HG03439 (cell line): ENCODE measurements around the gene OR5L1.

Experiments
- ATAC-seq: cut with Tn5 transposase; IDR thresholded peaks from one replicate; pipeline ENCODE4 v1.9.1; 2021; ENCODE audit warnings: mild to moderate bottlenecking, moderate library complexity; ENCODE audit not compliant: unreplicated experiment

Gene OR5L1

DNA sequence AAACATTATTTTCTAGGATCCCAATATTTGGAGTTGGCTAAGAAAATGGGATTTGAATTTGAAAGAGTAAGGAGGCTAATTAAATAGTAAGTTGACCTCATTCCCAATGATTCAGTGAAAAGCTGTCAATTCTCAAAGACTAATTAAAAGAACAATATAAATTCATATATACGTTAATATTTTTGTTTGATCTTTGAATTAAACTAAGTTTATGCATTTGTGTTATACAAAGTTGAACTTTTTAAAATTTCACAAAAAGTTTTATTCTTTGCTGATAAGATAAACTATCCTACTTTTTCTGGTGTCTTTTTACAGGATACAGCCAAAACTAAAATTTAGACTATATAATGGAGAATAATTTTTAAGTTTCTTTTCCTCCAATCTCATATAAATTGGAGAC lies at the start of gene OR5L1:
TSS of gene OR5L1 (plus strand) at position 301 of the 400 bp plus-strand sequence. CDS start 100 bp downstream, outside the sequence.
- ATAC-seq, result no peak

DNA sequence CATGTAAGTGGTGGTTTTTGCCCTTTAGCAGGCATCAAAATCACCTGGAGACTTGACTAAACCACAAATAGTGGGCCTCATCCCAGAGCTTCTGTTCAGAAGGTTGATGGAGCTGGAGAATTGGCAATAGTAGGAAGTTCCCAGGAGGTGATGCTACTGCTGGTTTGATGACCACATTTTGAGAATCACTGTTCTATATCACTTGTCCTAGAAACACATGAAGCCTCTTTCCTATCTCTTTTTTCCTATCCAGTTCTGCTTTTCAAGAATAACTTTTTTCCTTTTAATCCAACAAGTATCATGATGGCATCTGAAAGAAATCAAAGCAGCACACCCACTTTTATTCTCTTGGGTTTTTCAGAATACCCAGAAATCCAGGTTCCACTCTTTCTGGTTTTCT lies 38.0 kb upstream of the OR5L1 start, which contains the start of gene OR5D13:
TSS of gene OR5D13 (plus strand) at position 301 of the 400 bp plus-strand sequence. CDS start at position 301, 0 bp downstream.
- no peak for ATAC-seq

DNA sequence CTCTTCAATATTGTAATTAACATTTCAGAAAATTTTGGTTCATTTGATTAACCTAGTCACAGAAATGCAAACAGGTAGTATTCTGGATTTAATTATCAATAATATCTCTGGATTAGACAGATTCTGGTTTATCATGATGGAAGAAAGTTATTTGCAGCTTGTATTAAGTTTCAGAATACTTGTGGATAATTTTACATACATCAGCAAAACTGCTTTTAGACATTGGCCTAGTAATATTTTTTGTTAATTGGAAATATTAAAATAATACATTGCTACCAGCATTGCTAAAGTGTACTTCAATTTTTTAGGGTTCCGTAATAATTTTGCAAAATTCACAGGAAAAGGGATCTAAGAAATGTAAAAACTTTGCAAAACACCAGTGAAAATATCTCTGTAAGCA lies 19.6 kb upstream of the OR5L1 start:
- ATAC-seq, result no peak

DNA sequence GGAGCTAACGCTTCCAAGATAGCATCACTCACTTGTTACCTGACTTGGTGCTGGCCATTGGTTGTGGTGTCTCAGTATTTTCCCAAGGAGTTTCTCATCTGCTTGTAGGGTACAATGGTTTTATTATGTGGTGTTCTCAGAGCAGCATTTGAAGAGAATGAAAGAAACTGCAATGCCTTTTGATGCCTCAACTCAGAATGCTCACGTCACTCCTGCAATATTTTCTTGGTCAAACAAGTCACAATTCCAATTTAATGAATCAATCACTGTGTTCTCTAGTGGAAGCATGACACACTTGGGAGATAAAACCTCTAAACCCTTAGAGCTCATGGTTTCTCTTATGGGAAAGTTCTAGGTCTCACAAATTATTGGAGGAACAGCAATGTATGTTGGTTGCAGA lies 17.8 kb upstream of the OR5L1 start:
- ATAC-seq, result no peak

DNA sequence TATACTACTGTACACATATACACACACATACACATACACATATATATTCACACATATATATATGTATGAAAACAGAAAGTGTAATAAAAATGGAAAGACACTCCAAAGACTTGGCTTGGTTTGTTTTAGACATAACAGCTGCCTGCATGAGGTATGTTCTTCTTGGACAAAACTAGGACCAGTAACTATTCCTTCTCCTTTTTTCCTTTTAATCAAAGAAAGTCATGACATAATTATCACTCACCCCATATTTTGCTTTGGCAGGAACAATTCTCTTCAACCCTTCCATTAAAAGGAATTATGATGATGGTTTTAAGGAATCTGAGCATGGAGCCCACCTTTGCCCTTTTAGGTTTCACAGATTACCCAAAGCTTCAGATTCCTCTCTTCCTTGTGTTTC lies 15.9 kb upstream of the OR5L1 start, which contains the start of gene OR5D14:
TSS of gene OR5D14 (plus strand) at position 301 of the 400 bp plus-strand sequence. CDS start at position 301, 0 bp downstream.
- no peak for ATAC-seq

DNA sequence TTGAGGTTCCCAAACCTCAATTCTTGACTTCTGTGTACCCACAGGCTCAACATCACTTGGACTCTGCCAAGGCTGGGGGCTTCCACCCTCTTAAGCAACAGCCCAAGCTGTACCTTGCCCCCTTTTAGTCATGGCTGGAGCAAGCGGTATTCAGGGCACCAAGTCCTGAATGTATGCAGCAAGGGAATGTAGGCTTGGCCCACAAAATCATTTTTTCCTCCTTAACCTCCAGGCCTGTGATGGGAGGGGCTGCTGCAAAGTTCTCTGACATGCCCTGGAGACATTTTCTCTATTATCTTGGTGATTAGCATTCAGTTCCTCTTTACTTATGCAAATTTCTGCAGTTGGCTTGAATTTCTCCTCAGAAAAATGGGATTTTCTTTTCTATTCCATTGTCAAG lies 4.9 kb upstream of the OR5L1 start:
- no peak for ATAC-seq

DNA sequence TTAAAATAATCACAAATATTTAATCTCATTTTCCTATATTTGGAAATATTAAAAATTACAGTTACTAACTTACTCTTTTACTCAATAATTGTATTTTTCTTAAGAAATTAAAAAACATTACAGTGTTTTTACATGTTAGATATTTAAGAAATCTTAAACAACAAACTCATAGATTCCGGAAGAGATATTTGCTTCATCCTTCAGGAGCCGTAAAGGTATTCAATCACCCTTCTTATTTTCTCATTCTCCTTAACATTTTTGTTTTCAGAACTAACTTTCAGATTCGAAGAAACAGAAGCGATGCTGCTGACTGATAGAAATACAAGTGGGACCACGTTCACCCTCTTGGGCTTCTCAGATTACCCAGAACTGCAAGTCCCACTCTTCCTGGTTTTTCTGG lies 8.2 kb downstream of the OR5L1 start, which contains the start of gene OR5D18:
TSS of gene OR5D18 (plus strand) at position 301 of the 400 bp plus-strand sequence. CDS start at position 301, 0 bp downstream.
- ATAC-seq, result no peak

DNA sequence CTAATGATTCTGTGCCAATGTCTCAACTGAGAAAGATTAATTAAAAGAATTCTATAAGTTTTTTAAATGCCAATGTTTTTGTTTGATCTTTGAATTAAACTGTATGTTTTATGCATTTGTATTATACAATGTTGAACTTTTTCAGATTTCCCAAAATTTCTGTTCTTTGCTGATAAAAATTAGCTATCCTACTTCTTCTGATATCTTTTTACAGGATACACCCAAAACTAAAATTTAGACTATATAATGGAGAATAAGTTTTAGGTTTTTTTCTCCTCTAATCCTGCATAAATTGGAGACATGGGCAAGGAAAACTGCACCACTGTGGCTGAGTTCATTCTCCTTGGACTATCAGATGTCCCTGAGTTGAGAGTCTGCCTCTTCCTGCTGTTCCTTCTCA lies 15.8 kb downstream of the OR5L1 start, which contains the start of gene OR5L2:
TSS of gene OR5L2 (plus strand) at position 301 of the 400 bp plus-strand sequence. CDS start at position 301, 0 bp downstream.
- ATAC-seq, result no peak

DNA sequence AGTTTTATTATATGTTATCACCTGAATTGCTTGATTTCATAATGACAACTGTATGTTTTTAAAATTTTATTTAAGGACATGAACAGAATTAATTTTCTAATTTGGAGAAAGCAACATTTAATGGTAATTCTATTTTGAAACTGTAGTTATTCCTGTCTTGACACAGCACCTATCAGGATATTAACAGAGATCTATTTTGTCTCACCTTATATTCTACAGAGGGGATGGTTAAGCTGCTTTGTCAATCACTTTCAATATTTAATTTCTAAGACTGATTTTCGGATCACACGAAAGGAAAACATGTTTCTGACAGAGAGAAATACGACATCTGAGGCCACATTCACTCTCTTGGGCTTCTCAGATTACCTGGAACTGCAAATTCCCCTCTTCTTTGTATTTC lies 27.3 kb downstream of the OR5L1 start, which contains the start of gene OR5D16:
TSS of gene OR5D16 (plus strand) at position 301 of the 400 bp plus-strand sequence. CDS start at position 301, 0 bp downstream.
- ATAC-seq, result no peak

DNA sequence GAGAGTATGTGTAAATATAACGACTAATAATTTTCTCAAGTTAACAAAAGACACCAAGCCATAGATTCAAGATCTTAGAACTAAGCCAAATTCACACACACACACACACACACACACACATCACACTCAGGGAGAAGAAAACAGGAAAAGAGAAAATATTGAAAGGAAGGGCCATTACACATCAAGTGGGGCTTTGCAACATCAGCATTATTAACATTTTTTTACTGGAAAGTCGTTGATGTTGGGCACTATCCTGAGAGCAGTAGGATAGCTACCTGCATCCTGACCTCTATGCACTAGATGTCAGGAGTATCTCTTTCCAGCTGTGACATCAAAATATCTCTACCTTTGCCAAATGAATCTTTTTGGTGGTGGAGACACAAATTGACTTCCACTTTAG lies 36.3 kb downstream of the OR5L1 start:
- no peak for ATAC-seq

DNA sequence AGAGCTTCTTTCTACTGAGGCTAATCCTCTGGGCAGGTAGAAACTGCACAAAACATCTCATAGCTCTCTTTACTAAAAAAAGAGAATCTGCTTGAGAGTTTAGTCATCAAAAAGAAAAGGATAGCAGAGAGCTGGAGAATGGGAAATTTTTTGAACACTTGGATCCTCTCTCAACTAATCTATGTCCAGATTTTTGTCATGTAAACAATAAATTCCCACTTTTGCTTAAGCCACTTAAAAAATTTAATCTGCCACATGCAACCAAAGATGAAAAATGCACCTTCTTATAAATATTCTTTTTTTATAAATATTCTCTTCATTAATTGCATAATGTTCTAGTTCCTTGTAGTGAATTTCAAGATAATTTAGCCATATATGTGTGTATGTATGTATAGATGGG lies 37.9 kb downstream of the OR5L1 start:
- no peak for ATAC-seq

DNA sequence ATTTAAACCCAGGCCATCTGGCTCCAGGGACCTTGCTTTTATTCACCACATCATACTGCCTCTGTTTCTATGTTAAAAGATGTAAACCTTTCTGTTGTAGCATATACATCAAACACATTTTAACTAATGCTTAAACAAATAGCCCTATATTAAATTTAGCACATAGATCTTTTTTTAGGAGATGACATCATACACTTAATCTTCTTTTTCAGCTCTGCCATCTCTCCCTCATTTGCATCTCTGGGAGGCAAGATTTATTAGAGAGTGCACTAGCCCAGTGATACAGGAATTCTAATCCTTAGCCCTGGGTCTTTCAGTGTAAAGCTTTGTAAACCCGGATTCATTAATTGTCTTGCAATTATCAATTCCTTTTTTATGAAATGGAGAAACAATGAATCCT lies 41.0 kb downstream of the OR5L1 start:
- no peak for ATAC-seq

DNA sequence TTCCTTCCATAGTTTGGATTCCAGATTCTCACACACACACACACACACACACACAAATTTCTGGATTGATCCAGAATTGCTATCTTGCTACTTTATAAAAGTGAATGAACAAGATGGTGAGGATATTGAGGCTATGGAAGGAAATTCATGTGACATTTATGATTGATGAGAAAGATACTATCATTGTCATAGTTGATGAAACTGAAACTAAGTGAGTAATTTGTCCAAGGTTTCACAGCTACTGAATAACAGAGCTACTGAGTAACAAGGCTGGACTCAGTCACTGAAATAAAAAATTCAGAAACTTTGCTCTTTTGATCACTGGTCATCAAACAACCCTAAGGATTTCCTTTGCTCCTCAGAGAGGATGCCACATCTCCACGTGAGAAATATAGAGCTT lies 43.5 kb downstream of the OR5L1 start:
- no peak for ATAC-seq
